ENCODE results near the gene AGBL2. TPM values are rescaled to one million over a fixed set of nuclear protein-coding genes. Genes with fewer than 3 reads are reported as not detected.
A peak's percentile ranks its signal among the peaks of the same experiment; 100 is the strongest.

AGBL2 gene
- total RNA-seq, 6 donors from 2014 or later = 1.6 to 39.0 (median 10.7) TPM

DNA sequence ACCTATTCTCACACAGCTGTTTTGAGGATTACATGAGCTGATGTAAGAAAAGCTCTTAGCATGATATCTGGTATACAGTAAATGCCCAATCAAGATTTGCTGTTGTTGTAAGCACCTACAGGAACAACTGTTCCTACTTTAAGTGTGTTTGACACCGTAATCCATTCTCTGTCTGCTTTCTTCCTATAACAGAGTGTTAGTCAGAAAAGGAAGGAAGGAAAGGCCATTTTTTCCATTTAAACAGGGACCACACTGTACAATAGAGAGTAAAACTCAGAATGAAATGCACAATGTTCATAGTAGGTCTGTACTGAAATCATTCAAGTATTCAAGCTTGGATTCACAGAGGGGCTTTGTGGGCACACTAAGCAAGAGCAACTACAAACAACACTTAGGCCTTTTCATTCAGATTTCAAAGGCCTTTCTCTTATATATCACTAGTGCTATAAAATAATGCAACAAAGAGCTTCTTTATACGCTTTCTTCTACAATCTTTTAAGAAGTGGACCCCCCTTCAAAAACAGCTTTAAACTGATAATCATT is 94.3 kb downstream of the AGBL2 start:
- no peak for ATAC-seq (ENCODE audit: low FRiP score in 2 of 2)
- no peak overlapping the region for H3K4me3 ChIP-seq
- TF ChIP-seq POLR2A (IDR thresholded peaks at IDR 0.05) (no peak), EP300 (IDR thresholded peaks at IDR 0.05) (no peak), POLR2AphosphoS5 (IDR thresholded peaks at IDR 0.05) (no peak)
- TF ChIP-seq, protein P1, sequence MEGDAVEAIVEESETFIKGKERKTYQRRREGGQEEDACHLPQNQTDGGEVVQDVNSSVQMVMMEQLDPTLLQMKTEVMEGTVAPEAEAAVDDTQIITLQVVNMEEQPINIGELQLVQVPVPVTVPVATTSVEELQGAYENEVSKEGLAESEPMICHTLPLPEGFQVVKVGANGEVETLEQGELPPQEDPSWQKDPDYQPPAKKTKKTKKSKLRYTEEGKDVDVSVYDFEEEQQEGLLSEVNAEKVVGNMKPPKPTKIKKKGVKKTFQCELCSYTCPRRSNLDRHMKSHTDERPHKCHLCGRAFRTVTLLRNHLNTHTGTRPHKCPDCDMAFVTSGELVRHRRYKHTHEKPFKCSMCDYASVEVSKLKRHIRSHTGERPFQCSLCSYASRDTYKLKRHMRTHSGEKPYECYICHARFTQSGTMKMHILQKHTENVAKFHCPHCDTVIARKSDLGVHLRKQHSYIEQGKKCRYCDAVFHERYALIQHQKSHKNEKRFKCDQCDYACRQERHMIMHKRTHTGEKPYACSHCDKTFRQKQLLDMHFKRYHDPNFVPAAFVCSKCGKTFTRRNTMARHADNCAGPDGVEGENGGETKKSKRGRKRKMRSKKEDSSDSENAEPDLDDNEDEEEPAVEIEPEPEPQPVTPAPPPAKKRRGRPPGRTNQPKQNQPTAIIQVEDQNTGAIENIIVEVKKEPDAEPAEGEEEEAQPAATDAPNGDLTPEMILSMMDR (IDR thresholded peaks at IDR 0.05) = no peak
- no peaks in the 10 kb centered on the region for H3K27me3 ChIP-seq
- H3K9me3 ChIP-seq = no peaks in the 10 kb centered on the region
- H3K4me1 ChIP-seq = no peaks in the 10 kb centered on the region
- H3K36me3 ChIP-seq = peaks cover 19 to 90% (median 51%) of the 10 kb centered on the region in 4 donors
- 90 to 96% methylated on average over 2 of the region's 2 CpGs for WGBS, 2 donors
- H3K27ac ChIP-seq = no peak overlapping the region
- DNase-seq = no peak

DNA sequence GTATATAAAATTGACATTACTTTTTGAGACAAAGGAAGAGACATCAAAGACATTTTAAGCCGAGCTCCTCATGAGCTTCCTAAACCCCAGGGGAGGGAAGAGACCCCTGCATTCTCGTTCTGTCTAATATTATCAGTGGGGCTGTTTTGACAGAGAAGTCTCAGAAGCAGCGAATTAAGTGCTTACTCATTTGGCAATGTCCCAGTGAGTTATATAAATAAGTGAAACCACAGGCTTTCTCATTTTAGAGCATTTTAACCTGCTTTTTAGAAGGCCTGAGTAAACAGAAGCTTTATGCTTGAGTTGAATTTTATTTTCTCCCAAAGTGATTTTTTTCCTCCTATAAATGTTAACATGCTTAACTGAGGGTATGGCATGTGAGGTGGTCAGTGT is 97.8 kb downstream of the AGBL2 start:
- Histone ChIP-seq H3K27me3 (no peaks in the 10 kb centered on the region), H3K36me3 (peaks cover 4 to 55% (median 30%) of the 10 kb centered on the region in 4 donors), H3K27ac (no peak overlapping the region), H3K4me1 (no peaks in the 10 kb centered on the region), H3K4me3 (no peak overlapping the region), H3K9me3 (no peaks in the 10 kb centered on the region)
- ATAC-seq (ENCODE audit: low FRiP score in 2 of 2) (no peak), DNase-seq (no peak)
- WGBS, 2 donors = 40 to 48% methylated on average over 3 of the region's 3 CpGs
- TF ChIP-seq EP300 (IDR thresholded peaks at IDR 0.05) = no peak
- no peak for TF ChIP-seq POLR2AphosphoS5 (IDR thresholded peaks at IDR 0.05)
- TF ChIP-seq, protein P1 (IDR thresholded peaks at IDR 0.05) = no peak
- no peak for TF ChIP-seq POLR2A (IDR thresholded peaks at IDR 0.05)

DNA sequence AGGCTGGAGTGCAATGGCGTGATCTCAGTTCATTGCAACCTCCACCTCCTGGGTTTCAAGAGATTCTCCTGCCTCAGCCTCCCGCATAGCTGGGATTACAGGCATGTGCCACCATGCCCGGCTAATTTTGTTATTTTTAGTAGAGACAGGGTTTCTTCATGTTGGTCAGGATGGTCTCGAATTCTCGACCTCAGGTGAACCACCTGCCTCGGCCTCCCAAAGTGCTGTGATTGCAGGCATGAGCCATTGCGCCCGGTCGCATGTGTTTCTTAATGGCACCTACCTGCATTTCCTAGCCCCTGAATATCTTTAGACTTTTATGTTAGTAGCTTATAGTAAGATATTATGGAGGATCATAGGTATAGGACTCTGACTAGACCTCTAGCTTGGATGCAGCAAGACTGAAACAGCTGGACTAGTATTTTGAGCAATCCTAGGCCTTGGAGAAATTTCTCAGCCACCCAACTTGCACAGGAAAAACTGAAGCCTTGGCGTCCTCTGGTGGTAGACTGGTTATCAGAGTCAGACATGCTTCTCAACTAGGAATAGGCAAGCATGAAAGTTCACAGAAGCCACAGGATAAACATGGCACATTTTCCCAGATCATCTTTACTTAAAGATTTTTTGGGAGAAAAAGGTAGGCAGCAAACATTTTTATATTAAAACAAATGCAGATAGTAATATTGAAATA is 98.3 kb downstream of the AGBL2 start:
- H3K27ac ChIP-seq = no peak overlapping the region
- TF ChIP-seq EP300 (IDR thresholded peaks at IDR 0.05) (no peak), POLR2A (IDR thresholded peaks at IDR 0.05) (no peak)
- TF ChIP-seq, protein P1 (IDR thresholded peaks at IDR 0.05) = peak; percentile 16 to 46 (median 41)
- no peaks in the 10 kb centered on the region for H3K9me3 ChIP-seq
- H3K27me3 ChIP-seq = no peaks in the 10 kb centered on the region
- H3K4me1 ChIP-seq = no peaks in the 10 kb centered on the region
- WGBS, 2 donors = 89 to 92% methylated on average over 10 of the region's 10 CpGs
- DNase-seq = no peak
- H3K36me3 ChIP-seq = peaks cover 0 to 50% (median 27%) of the 10 kb centered on the region in 4 donors
- peak; percentile 11 to 85 for ATAC-seq (ENCODE audit: low FRiP score in 2 of 2)
- H3K4me3 ChIP-seq = no peak overlapping the region

DNA sequence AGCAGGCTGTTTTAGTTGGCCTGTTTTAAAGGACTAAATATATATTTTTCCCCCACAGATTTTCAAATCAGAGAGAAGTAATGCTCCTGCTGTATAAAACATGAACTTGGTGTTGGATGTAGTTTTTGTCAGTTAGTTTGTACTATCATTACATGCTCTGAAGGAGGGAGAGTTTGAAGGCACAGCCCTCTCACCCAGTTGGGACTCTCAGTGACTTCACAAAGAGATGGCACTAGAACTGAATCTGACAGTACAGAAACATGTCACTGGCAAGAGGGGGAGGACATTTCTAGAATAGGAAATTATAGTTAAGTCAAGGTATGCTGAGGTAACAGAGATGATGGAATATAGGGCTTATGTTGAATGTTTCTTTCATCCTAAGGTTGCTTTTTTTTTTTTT is 99.9 kb downstream of the AGBL2 start:
- TF ChIP-seq, protein P1 (IDR thresholded peaks at IDR 0.05) = no peak
- TF ChIP-seq POLR2A (IDR thresholded peaks at IDR 0.05) = no peak
- TF ChIP-seq EP300 (IDR thresholded peaks at IDR 0.05) = no peak
- no peak for TF ChIP-seq POLR2AphosphoS5 (IDR thresholded peaks at IDR 0.05)
- ATAC-seq (ENCODE audit: low FRiP score in 2 of 2) (no peak), DNase-seq (no peak)
- no peaks in the 10 kb centered on the region for H3K27me3 ChIP-seq
- H3K4me1 ChIP-seq = no peaks in the 10 kb centered on the region
- no peaks in the 10 kb centered on the region for H3K9me3 ChIP-seq
- peaks cover 0 to 40% (median 16%) of the 10 kb centered on the region in 4 donors for H3K36me3 ChIP-seq
- H3K27ac ChIP-seq = no peak overlapping the region
- no peak overlapping the region for H3K4me3 ChIP-seq

DNA sequence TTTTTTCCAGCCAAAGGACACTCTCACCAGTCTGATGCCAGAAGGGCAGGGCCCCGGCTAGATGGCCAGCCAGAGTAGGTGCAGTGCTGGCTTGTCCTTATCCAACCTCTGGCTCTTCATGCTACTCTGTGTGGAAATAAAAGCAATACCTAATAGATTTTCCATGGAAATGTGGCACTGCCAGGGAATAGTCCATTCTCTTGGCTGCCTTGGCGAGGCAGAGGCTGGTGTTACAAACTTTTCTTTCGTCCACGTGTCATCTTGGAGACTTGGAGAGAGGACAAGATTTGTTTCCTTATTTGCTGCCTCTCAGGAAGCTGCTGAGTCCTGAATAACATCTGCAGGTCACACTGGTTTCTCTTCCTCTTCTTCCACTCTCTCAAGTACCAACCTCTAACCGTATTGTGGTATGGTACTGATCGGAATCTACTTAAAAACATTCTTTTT is 103.8 kb downstream of the AGBL2 start:
- no peaks in the 10 kb centered on the region for H3K4me1 ChIP-seq
- no peak overlapping the region for H3K4me3 ChIP-seq
- H3K36me3 ChIP-seq = peaks cover 0 to 10% (median 4%) of the 10 kb centered on the region in 4 donors
- WGBS, 2 donors = 56 to 71% methylated on average over 6 of the region's 6 CpGs
- H3K9me3 ChIP-seq = no peaks in the 10 kb centered on the region
- H3K27me3 ChIP-seq = no peaks in the 10 kb centered on the region
- ATAC-seq (ENCODE audit: low FRiP score in 2 of 2) = peak in 1 of 2 donors; percentile 45
- DNase-seq = no peak
- TF ChIP-seq POLR2AphosphoS5 (IDR thresholded peaks at IDR 0.05) = no peak
- no peak for TF ChIP-seq EP300 (IDR thresholded peaks at IDR 0.05)
- TF ChIP-seq, protein P1 (IDR thresholded peaks at IDR 0.05) = no peak
- no peak for TF ChIP-seq POLR2A (IDR thresholded peaks at IDR 0.05)
- no peak overlapping the region for H3K27ac ChIP-seq

All from upper lobe of left lung (tissue), 6 donors.